ENCODE measurements around the gene HAUS3. TPM values are rescaled to one million over a fixed set of nuclear protein-coding genes. Genes with fewer than 3 reads are reported as not detected.

Gene HAUS3
- total and polyA plus RNA-seq, 2 experiments from 2014 or later, result 21.4 to 36.0 TPM

GRCh38 chr4:2277956-2278355 lies 36.0 kb upstream of the HAUS3 start:
- H3K27ac ChIP-seq (ENCODE audit: low read depth), result no peak overlapping the region
- TF ChIP-seq NANOG (IDR thresholded peaks at IDR 0.05; ENCODE audit: borderline replicate concordance), result no peak
- TF ChIP-seq, protein P1, sequence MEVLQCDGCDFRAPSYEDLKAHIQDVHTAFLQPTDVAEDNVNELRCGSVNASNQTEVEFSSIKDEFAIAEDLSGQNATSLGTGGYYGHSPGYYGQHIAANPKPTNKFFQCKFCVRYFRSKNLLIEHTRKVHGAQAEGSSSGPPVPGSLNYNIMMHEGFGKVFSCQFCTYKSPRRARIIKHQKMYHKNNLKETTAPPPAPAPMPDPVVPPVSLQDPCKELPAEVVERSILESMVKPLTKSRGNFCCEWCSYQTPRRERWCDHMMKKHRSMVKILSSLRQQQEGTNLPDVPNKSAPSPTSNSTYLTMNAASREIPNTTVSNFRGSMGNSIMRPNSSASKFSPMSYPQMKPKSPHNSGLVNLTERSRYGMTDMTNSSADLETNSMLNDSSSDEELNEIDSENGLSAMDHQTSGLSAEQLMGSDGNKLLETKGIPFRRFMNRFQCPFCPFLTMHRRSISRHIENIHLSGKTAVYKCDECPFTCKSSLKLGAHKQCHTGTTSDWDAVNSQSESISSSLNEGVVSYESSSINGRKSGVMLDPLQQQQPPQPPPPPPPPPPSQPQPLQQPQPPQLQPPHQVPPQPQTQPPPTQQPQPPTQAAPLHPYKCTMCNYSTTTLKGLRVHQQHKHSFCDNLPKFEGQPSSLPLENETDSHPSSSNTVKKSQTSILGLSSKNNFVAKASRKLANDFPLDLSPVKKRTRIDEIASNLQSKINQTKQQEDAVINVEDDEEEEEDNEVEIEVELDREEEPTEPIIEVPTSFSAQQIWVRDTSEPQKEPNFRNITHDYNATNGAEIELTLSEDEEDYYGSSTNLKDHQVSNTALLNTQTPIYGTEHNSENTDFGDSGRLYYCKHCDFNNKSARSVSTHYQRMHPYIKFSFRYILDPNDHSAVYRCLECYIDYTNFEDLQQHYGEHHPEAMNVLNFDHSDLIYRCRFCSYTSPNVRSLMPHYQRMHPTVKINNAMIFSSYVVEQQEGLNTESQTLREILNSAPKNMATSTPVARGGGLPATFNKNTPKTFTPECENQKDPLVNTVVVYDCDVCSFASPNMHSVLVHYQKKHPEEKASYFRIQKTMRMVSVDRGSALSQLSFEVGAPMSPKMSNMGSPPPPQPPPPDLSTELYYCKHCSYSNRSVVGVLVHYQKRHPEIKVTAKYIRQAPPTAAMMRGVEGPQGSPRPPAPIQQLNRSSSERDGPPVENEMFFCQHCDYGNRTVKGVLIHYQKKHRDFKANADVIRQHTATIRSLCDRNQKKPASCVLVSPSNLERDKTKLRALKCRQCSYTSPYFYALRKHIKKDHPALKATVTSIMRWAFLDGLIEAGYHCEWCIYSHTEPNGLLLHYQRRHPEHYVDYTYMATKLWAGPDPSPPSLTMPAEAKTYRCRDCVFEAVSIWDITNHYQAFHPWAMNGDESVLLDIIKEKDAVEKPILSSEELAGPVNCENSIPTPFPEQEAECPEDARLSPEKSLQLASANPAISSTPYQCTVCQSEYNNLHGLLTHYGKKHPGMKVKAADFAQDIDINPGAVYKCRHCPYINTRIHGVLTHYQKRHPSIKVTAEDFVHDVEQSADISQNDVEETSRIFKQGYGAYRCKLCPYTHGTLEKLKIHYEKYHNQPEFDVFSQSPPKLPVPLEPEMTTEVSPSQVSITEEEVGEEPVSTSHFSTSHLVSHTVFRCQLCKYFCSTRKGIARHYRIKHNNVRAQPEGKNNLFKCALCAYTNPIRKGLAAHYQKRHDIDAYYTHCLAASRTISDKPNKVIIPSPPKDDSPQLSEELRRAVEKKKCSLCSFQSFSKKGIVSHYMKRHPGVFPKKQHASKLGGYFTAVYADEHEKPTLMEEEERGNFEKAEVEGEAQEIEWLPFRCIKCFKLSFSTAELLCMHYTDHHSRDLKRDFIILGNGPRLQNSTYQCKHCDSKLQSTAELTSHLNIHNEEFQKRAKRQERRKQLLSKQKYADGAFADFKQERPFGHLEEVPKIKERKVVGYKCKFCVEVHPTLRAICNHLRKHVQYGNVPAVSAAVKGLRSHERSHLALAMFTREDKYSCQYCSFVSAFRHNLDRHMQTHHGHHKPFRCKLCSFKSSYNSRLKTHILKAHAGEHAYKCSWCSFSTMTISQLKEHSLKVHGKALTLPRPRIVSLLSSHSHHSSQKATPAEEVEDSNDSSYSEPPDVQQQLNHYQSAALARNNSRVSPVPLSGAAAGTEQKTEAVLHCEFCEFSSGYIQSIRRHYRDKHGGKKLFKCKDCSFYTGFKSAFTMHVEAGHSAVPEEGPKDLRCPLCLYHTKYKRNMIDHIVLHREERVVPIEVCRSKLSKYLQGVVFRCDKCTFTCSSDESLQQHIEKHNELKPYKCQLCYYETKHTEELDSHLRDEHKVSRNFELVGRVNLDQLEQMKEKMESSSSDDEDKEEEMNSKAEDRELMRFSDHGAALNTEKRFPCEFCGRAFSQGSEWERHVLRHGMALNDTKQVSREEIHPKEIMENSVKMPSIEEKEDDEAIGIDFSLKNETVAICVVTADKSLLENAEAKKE (CRISPR knock-in tag; IDR thresholded peaks at IDR 0.05), result no peak
- TF ChIP-seq STAT1 (IDR thresholded peaks at IDR 0.05; ENCODE audit: unreplicated experiment), result no peak
- TF ChIP-seq POLR2AphosphoS5 (IDR thresholded peaks at IDR 0.05; ENCODE audit: low read depth), result no peak
- H3K9me2 ChIP-seq (ENCODE audit: insufficient read depth), result no peaks in the 10 kb centered on the region
- no peaks in the 10 kb centered on the region for H3K27me3 ChIP-seq (ENCODE audit: insufficient read depth)
- Mint-ChIP-seq H3K27ac (no peak overlapping the region), H3K4me1 (peaks cover 5% of the 10 kb centered on the region; the same call in 1 of the 3 replicates), H3K9me3 (no peaks in the 10 kb centered on the region), H3K27me3 (ENCODE audit: insufficient read depth, low read depth, poor library complexity) (peaks cover 6% of the 10 kb centered on the region), H3K36me3 (ENCODE audit: low read depth) (no peaks in the 10 kb centered on the region), H3K4me3 (no peak overlapping the region)
- no peaks in the 10 kb centered on the region for H4K20me1 ChIP-seq (replicated peaks; ENCODE audit: insufficient read depth)
- H3K36me3 ChIP-seq (ENCODE audit: insufficient read depth), result no peaks in the 10 kb centered on the region
- H3K4me3 ChIP-seq, result no peak overlapping the region
- H3F3A ChIP-seq (replicated peaks; ENCODE audit: low read depth), result no peaks in the 10 kb centered on the region
- no peak overlapping the region for H2AFZ ChIP-seq
- no peak overlapping the region for H3K4me2 ChIP-seq
- ATAC-seq (no peak), DNase-seq (ENCODE audit: low spot score) (no peak)
- H3K4me1 ChIP-seq (ENCODE audit: insufficient read depth), result no peaks in the 10 kb centered on the region
- H3K79me2 ChIP-seq (replicated peaks; ENCODE audit: insufficient read depth), result no peaks in the 10 kb centered on the region

- Histone ChIP-seq H3K79me2 (replicated peaks; ENCODE audit: insufficient read depth) (no peaks in the 10 kb centered on the region), H3K4me3 (no peak overlapping the region), H3K9me2 (ENCODE audit: insufficient read depth) (no peaks in the 10 kb centered on the region), H3K27ac (ENCODE audit: low read depth) (no peak overlapping the region), H3K4me2 (no peak overlapping the region), H3K4me1 (ENCODE audit: insufficient read depth) (no peaks in the 10 kb centered on the region), H3K36me3 (ENCODE audit: insufficient read depth) (no peaks in the 10 kb centered on the region), H3K27me3 (ENCODE audit: insufficient read depth) (no peaks in the 10 kb centered on the region), H4K20me1 (replicated peaks; ENCODE audit: insufficient read depth) (no peaks in the 10 kb centered on the region), H3F3A (replicated peaks; ENCODE audit: low read depth) (no peaks in the 10 kb centered on the region), H2AFZ (no peak overlapping the region)
- peaks cover 5% of the 10 kb centered on the region; the same call in 1 of the 3 replicates for H3K4me1 Mint-ChIP-seq
- H3K9me3 Mint-ChIP-seq, result no peaks in the 10 kb centered on the region
- H3K27ac Mint-ChIP-seq, result no peak overlapping the region
- no peaks in the 10 kb centered on the region for H3K36me3 Mint-ChIP-seq (ENCODE audit: low read depth)
- DNase-seq (ENCODE audit: low spot score) (no peak), ATAC-seq (no peak)
- peaks cover 7% of the 10 kb centered on the region for H3K27me3 Mint-ChIP-seq (ENCODE audit: insufficient read depth, low read depth, poor library complexity)
- no peak overlapping the region for H3K4me3 Mint-ChIP-seq
- TF ChIP-seq POLR2AphosphoS5 (IDR thresholded peaks at IDR 0.05; ENCODE audit: low read depth) (no peak), STAT1 (IDR thresholded peaks at IDR 0.05; ENCODE audit: unreplicated experiment) (no peak), ZNF331 (CRISPR knock-in tag; IDR thresholded peaks at IDR 0.05; ENCODE audit: low read depth) (no peak), JUNB (IDR thresholded peaks at IDR 0.05; ENCODE audit: unreplicated experiment) (no peak), EZH2 (IDR thresholded peaks at IDR 0.05; ENCODE audit: low read depth, unreplicated experiment) (no peak), CREB1 (CRISPR knock-in tag; IDR thresholded peaks at IDR 0.05; ENCODE audit: low read depth) (no peak), NANOG (IDR thresholded peaks at IDR 0.05; ENCODE audit: borderline replicate concordance) (no peak), EZH2phosphoT487 (IDR thresholded peaks at IDR 0.05; ENCODE audit: unreplicated experiment) (no peak)
- TF ChIP-seq, protein P2, sequence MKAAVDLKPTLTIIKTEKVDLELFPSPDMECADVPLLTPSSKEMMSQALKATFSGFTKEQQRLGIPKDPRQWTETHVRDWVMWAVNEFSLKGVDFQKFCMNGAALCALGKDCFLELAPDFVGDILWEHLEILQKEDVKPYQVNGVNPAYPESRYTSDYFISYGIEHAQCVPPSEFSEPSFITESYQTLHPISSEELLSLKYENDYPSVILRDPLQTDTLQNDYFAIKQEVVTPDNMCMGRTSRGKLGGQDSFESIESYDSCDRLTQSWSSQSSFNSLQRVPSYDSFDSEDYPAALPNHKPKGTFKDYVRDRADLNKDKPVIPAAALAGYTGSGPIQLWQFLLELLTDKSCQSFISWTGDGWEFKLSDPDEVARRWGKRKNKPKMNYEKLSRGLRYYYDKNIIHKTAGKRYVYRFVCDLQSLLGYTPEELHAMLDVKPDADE (IDR thresholded peaks at IDR 0.05), result no peak
These were observed 34.8 kb upstream of the HAUS3 start for GRCh38 chr4:2276581-2277325.
